CD4-positive, alpha-beta T cell treated with Interleukin-17A for 4 hours (primary cell): Measurements from ENCODE around the gene TMUB1.
"Not testable (repeated sequence)": the region's sequence is repeated elsewhere in the genome, so short reads cannot be mapped to it uniquely, and the experiment has no call there.

ENCODE experiments used
- DNase-seq: peaks from one replicate; pipeline ENCODE4 v3.0.0-alpha.2; 2020; ENCODE audit warnings: mixed read lengths

The TMUB1 gene

GRCh38 chr7:151048911-151049463 lies 34.3 kb downstream of the TMUB1 start:
- no peak for DNase-seq

- DNase-seq = no peak
These were observed 35.1 kb downstream of the TMUB1 start, which contains the start of gene ASIC3 for GRCh38 chr7:151047976-151048815. Gene ASIC3, plus strand, starts transcription at chr7:151048531. Its CDS starts 355 bp downstream, at chr7:151048886.

GRCh38 chr7:151046603-151047573 lies 36.4 kb downstream of the TMUB1 start:
- no peak for DNase-seq

- no peak for DNase-seq
These were observed 37.3 kb downstream of the TMUB1 start for GRCh38 chr7:151045967-151046366.

- no peak for DNase-seq
These were observed 38.0 kb downstream of the TMUB1 start for GRCh38 chr7:151045262-151045661.

DNA sequence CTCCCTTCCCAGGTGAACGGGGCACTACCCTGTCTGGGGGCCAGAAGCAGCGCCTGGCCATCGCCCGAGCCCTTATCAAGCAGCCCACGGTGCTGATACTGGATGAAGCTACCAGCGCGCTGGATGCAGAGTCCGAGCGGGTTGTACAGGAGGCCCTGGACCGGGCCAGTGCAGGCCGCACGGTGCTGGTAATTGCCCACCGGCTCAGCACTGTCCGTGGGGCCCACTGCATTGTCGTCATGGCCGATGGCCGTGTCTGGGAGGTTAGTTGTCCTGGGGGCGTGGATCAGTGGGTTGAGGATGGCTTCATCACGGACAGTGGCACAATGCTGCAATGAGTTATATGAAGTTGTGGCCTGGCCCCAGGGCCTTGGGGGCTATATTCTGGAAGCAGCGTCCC lies 39.3 kb downstream of the TMUB1 start:
- DNase-seq = no peak

DNA sequence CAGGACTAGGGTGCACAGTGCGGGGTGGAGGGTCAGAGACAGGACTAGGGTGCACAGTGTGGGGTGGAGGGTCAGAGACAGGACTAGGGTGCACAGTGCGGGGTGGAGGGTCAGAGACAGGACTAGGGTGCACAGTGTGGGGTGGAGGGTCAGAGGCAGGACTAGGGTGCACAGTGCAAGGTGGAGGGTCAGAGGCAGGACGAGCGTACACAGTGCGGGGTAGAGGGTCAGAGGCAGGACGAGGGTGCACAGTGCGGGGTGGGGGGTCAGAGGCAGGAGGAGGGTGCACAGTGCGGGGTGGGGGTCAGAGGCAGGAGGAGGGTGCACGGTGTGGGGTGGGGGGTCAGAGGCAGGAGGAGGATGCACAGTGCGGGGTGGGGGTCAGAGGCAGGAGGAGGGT lies 39.8 kb downstream of the TMUB1 start:
- DNase-seq = not testable (repeated sequence)

DNA sequence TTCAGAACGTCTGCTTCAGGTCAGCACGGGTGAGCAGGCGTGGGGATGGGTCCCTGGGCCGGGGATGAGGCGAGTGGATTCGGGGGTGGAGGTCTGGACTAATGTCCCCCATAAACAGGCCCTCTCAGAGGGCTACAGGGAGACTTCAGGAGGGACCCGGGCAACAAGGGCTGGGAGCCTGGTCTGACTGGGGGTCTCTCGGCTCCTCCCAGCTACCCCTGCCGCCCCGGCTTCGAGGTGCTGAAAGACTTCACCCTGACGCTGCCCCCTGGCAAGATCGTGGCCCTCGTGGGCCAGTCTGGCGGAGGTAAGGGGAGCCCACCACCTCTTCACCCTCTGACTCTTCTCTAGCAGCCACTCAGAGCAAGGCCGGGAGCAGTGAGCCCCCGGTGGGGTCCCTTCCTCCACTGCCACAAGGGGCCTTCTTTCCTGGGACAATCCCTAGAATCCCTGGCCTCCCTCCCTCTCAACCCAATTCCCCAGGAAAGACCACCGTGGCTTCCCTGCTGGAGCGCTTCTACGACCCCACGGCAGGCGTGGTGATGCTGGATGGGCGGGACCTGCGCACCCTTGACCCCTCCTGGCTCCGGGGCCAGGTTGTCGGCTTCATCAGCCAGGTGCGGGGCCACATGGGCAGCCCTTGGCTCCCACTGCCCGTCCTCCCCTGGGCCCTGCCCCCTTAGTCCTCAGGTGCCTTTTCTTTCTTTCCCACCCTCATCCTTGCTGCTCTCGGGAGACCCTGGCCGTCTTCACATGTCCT lies 42.5 kb downstream of the TMUB1 start:
- no peak for DNase-seq

DNA sequence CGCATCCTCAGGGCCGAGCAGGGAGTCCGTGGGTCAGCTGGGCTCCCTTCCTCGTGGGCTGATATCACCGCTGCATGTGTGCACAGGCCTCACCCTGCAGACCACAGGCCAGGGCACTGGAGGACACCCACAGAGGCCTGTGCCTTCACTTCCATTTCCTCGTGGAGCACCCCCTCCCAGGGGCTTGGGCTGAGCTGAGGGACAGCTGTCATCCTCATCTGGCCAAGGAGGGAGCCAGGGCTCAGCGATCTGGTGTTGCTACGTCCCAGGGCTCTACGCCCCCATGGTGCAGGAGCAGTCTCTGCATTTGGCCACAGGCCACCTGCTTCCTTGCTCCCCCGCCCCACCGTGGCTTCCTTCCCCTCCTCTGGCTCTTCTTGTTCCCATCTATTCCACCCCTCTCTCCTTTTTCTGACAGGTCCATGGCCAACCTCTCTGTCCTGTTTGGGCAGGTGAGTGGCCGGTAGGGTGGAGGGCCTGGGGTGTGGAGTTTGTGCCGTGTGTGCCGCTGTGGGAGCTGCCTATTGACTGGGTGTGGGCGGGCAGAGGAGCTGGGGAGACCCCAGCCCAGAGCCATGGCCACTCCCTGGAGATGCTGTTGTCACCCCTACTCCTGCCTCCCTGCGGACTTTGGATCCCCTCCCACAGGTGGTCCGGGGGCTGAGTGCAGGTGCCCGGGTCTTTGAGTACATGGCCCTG lies 43.3 kb downstream of the TMUB1 start:
- DNase-seq = no peak

DNA sequence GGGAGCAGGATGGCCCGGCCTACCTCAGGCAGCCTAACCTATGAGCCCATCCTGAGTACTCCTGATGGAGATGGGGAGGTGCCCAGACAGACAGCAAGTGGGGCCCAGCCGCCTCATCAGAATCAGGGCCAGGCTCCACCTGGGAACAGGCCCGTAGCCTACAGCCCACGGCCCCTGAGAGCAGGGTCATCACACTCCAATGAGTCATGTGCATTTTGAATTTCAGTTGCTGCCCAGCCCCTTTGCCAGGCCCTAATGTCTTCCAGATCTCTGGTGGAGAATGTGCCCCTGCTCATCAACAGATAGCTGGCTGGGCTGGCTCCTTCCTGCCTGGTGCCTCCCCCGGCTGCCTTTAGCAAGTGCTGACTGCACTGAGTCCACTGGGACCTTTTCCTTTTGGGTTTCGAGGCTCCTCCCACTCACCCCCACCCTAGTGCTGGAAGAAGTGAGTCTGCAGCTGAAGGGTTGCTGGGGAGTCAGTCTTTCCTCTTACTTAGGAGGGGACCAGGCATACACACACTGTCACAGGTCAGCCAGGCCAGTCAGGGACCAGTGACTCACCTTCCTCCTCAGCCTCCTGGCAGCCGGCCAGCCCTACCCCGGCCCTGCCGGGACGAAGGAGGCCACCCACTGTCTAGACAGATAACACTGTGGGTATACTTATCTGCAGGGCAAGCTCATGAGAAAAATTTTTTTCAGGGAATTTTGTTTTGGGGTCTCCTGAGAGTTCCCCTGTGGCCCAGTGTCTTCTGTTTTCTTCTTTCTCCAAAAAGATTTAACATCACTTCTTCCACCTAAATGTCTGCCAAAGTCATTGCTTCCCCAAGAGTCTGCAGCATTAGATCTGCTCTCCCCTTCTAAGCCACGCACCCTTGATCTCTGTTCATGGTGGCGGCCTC lies 44.1 kb downstream of the TMUB1 start:
- peak; percentile 66 for DNase-seq

DNA sequence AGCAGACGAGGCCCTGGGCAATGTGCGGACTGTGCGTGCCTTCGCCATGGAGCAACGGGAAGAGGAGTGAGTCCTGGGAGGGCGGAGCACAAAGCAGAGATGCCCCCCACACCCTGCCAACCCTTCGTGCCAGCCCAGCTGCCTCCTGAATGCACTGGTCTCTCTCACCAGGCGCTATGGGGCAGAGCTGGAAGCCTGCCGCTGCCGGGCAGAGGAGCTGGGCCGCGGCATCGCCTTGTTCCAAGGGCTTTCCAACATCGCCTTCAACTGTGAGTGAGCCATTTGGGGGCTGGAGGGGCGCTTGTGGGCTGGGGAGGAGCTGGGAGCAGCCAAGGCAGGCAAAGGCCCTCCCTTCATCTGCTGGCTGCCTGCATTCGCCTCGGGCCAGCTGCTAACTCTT lies 47.4 kb downstream of the TMUB1 start:
- no peak for DNase-seq

- DNase-seq = no peak
These were observed 48.1 kb downstream of the TMUB1 start for GRCh38 chr7:151035026-151035717.

GRCh38 chr7:151034312-151035025 lies 48.8 kb downstream of the TMUB1 start:
- DNase-seq = no peak

- DNase-seq = no peak
These were observed 49.4 kb downstream of the TMUB1 start for GRCh38 chr7:151033864-151034249.

GRCh38 chr7:151032936-151033863 lies 50.1 kb downstream of the TMUB1 start:
- no peak for DNase-seq
